Thyroid gland (tissue), 4 donors: ENCODE data around the gene CTNNA2. TPM values are rescaled to one million over a fixed set of nuclear protein-coding genes. Genes with fewer than 3 reads are reported as not detected.

ENCODE experiments used
- DNase-seq, 2 donors: peaks; one replicate each; pipeline ENCODE4 v3.0.0-alpha.2; 2019
- H3K27ac ChIP-seq, 3 donors: fragments of 200-600 bp; sonication (generic); 1 replicate in 2 of 3; 2 replicates in 1 of 3; pipeline ENCODE4 v1.5.1; 2016 to 2019; ENCODE audit warnings: mild to moderate bottlenecking in 1 of 3, moderate library complexity in 1 of 3
- H3K27me3 ChIP-seq: fragments of 200-600 bp; sonication (generic); one replicate; pipeline ENCODE4 v1.5.1; 2019
- H3K36me3 ChIP-seq, 2 donors: fragments of 200-600 bp; sonication (generic); one replicate each; pipeline ENCODE4 v1.5.1; 2016 to 2019
- H3K4me1 ChIP-seq, 2 donors: fragments of 200-600 bp; sonication (generic); one replicate each; pipeline ENCODE4 v1.5.1; 2017 to 2019
- H3K4me3 ChIP-seq, 3 donors: fragments of 200-600 bp; sonication (generic); replicated peaks in 1 of 3; 1 replicate in 2 of 3; 2 replicates in 1 of 3; pipeline ENCODE4 v1.5.1; 2016; ENCODE audit warnings: mild to moderate bottlenecking in 1 of 3
- H3K9me3 ChIP-seq: fragments of 200-600 bp; sonication (generic); one replicate; pipeline ENCODE4 v1.5.1; 2017
- POLR2A ChIP-seq, 2 donors: fragments of 450-650 bp; IDR thresholded peaks; one replicate each; pipeline ENCODE4 v1.6.1; 2017; ENCODE audit warnings: antibody characterized with exemption in 2 of 2, mild to moderate bottlenecking in 2 of 2, moderate library complexity in 1 of 2
- WGBS, 2 donors: methylation state at CpG; one replicate each; pipeline ENCODE4 v1.1.5; 2017; 5-methylcytosine and 5-hydroxymethylcytosine counted together
- intact Hi-C: fragments of 100-400 bp; cut with DNase I; formaldehyde crosslinking; loops from one replicate; pipeline ENCODE4 v1.15.1; 2023
- microRNA-seq: library from miRNA; unstranded; fragments of <30 nt; microRNA quantifications from one replicate; pipeline ENCODE4, GENCODE V29; 2016
- small RNA-seq: library from RNA; depleted of rRNA; stranded (forward); fragments of <200 nt; gene quantifications from one replicate; pipeline ENCODE3, GENCODE V24; 2016
- total RNA-seq, 4 donors: library from RNA; depleted of rRNA; stranded (reverse); fragments of >200 nt; gene quantifications; one replicate each; pipeline ENCODE4 v1.2.3, GENCODE V29; 2016
- TF ChIP-seq, protein P1 (sequence below), 6 experiments: fragments of 200-600 bp in 3 of 6; fragments of 450-650 bp in 3 of 6; sonication (generic) in 3 of 6; IDR thresholded peaks; one replicate each; pipeline ENCODE4 v1.5.1; 2016 to 2019; ENCODE audit warnings: antibody characterized with exemption in 6 of 6, mild to moderate bottlenecking in 2 of 6, inconsistent platforms in 1 of 6, moderate library complexity in 1 of 6

The CTNNA2 gene
- total RNA-seq, 4 donors from 2014 or later, result 0.13 to 0.44 (median 0.22) TPM; not detected in 1

- 89 to 93% methylated on average over 1 of the region's 1 CpG for WGBS, 2 donors
- intact Hi-C loops, result no loop called here
- H3K4me3 ChIP-seq, result no peak overlapping the region
Observed at GRCh38 chr2:80655265-80655664, 1142.4 kb downstream of the CTNNA2 start.

DNA sequence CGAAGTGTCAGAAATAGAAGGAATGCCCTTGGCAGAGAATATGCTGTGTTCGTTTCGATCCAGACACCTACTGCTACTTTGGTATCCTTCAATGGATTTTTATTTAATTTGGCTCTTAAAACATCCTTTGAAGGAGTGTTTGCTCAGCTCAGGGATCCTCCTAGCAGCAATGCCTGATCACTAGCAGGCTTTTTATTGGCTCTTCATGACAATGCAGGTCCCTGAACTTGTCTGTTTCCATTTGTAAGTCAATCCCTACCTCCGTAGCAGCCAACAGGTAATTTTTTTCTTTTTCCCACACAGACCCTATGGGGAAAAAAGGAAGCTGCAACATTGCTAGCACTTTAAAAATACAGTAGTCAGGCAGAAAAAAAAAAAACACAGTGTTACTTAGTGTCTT is 1157.9 kb downstream of the CTNNA2 start:
- H3K27ac ChIP-seq, result no peak overlapping the region
- DNase-seq, result no peak
- no peaks in the 10 kb centered on the region for H3K4me1 ChIP-seq
- TF ChIP-seq, protein P1, sequence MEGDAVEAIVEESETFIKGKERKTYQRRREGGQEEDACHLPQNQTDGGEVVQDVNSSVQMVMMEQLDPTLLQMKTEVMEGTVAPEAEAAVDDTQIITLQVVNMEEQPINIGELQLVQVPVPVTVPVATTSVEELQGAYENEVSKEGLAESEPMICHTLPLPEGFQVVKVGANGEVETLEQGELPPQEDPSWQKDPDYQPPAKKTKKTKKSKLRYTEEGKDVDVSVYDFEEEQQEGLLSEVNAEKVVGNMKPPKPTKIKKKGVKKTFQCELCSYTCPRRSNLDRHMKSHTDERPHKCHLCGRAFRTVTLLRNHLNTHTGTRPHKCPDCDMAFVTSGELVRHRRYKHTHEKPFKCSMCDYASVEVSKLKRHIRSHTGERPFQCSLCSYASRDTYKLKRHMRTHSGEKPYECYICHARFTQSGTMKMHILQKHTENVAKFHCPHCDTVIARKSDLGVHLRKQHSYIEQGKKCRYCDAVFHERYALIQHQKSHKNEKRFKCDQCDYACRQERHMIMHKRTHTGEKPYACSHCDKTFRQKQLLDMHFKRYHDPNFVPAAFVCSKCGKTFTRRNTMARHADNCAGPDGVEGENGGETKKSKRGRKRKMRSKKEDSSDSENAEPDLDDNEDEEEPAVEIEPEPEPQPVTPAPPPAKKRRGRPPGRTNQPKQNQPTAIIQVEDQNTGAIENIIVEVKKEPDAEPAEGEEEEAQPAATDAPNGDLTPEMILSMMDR (IDR thresholded peaks at IDR 0.05), result no peak
- TF ChIP-seq POLR2A (IDR thresholded peaks at IDR 0.05), result no peak
- 47 to 51% methylated on average over 4 of the region's 4 CpGs for WGBS, 2 donors
- no peaks in the 10 kb centered on the region for H3K36me3 ChIP-seq
- H3K4me3 ChIP-seq, result no peak overlapping the region
- H3K9me3 ChIP-seq, result no peaks in the 10 kb centered on the region
- H3K27me3 ChIP-seq, result no peaks in the 10 kb centered on the region
- intact Hi-C loops, result no loop called here

More at GRCh38 chr2:80655265-80655664, 1142.4 kb downstream of the CTNNA2 start:
- TF ChIP-seq, protein P1 (IDR thresholded peaks at IDR 0.05), result no peak
- TF ChIP-seq POLR2A (IDR thresholded peaks at IDR 0.05), result no peak
- Histone ChIP-seq H3K27me3 (no peaks in the 10 kb centered on the region), H3K27ac (no peak overlapping the region), H3K4me1 (no peaks in the 10 kb centered on the region), H3K9me3 (no peaks in the 10 kb centered on the region), H3K36me3 (no peaks in the 10 kb centered on the region)
- no peak for DNase-seq

- no peak overlapping the region for H3K4me3 ChIP-seq
- TF ChIP-seq, protein P1 (IDR thresholded peaks at IDR 0.05), result no peak
- no peak for TF ChIP-seq POLR2A (IDR thresholded peaks at IDR 0.05)
- no peak overlapping the region for H3K27ac ChIP-seq
- no peaks in the 10 kb centered on the region for H3K9me3 ChIP-seq
- H3K27me3 ChIP-seq, result no peaks in the 10 kb centered on the region
- no peaks in the 10 kb centered on the region for H3K36me3 ChIP-seq
- intact Hi-C loops, result no loop called here
- H3K4me1 ChIP-seq, result no peaks in the 10 kb centered on the region
- no peak for DNase-seq
Observed at GRCh38 chr2:80687524-80687923, 1174.7 kb downstream of the CTNNA2 start.

GRCh38 chr2:80689106-80689505 is 1176.3 kb downstream of the CTNNA2 start:
- no peak for TF ChIP-seq POLR2A (IDR thresholded peaks at IDR 0.05)
- TF ChIP-seq, protein P1 (IDR thresholded peaks at IDR 0.05), result no peak
- Histone ChIP-seq H3K27me3 (no peaks in the 10 kb centered on the region), H3K9me3 (no peaks in the 10 kb centered on the region), H3K27ac (no peak overlapping the region), H3K4me3 (no peak overlapping the region), H3K36me3 (no peaks in the 10 kb centered on the region), H3K4me1 (no peaks in the 10 kb centered on the region)
- DNase-seq, result no peak
- WGBS, 2 donors, result 77 to 84% methylated on average over 1 of the region's 1 CpG
- intact Hi-C loops, result no loop called here

Small RNA genes within 50 kb of the gene (microRNA-seq; reads per million reads assigned to microRNA genes)
- gene MIR4264 (not detected), gene MIR8080 (not detected)

Small RNA genes within 50 kb of the gene (small RNA-seq; reads per million reads assigned to genes)
- gene MIR4264 (not detected), gene MIR8080 (not detected), gene RNU6-561P (not detected)
